HG02852 (cell line): Measurements from ENCODE around the gene CR2.
"Not testable (repeated sequence)": the region's sequence is repeated elsewhere in the genome, so short reads cannot be mapped to it uniquely, and the experiment has no call there.

Experiments used
- ATAC-seq: cut with Tn5 transposase; IDR thresholded peaks from one replicate; pipeline ENCODE4 v1.9.1; 2021; ENCODE audit warnings: mild to moderate bottlenecking, moderate library complexity; ENCODE audit not compliant: unreplicated experiment

The CR2 gene

GRCh38 chr1:207503950-207504349, 49.8 kb downstream of the CR2 start:
- no peak for ATAC-seq

- no peak for ATAC-seq
Observed at GRCh38 chr1:207504438-207504837, 50.3 kb downstream of the CR2 start.

GRCh38 chr1:207510444-207510843, 56.3 kb downstream of the CR2 start:
- ATAC-seq = no peak

- ATAC-seq = no peak
Observed at GRCh38 chr1:207514890-207515289, 60.8 kb downstream of the CR2 start.

- no peak for ATAC-seq
Observed at GRCh38 chr1:207516729-207517128, 62.6 kb downstream of the CR2 start.

GRCh38 chr1:207518608-207519236, 64.6 kb downstream of the CR2 start:
- ATAC-seq = no peak

GRCh38 chr1:207519505-207520399, 65.6 kb downstream of the CR2 start:
- ATAC-seq = no peak

- ATAC-seq = not testable (repeated sequence)
Observed at GRCh38 chr1:207520400-207521345, 66.5 kb downstream of the CR2 start.

GRCh38 chr1:207525239-207525638, 71.1 kb downstream of the CR2 start:
- ATAC-seq = not testable (repeated sequence)

GRCh38 chr1:207528401-207528800, 74.3 kb downstream of the CR2 start:
- not testable (repeated sequence) for ATAC-seq

- ATAC-seq = not testable (repeated sequence)
Observed at GRCh38 chr1:207536263-207536662, 82.1 kb downstream of the CR2 start.
